ENCODE measurements around the gene MEIKIN. TPM values are rescaled to one million over a fixed set of nuclear protein-coding genes. Genes with fewer than 3 reads are reported as not detected.
A peak's percentile ranks its signal among the peaks of the same experiment; 100 is the strongest.

The MEIKIN gene
- total and polyA plus RNA-seq, 2 experiments from 2014 or later: not detected

DNA sequence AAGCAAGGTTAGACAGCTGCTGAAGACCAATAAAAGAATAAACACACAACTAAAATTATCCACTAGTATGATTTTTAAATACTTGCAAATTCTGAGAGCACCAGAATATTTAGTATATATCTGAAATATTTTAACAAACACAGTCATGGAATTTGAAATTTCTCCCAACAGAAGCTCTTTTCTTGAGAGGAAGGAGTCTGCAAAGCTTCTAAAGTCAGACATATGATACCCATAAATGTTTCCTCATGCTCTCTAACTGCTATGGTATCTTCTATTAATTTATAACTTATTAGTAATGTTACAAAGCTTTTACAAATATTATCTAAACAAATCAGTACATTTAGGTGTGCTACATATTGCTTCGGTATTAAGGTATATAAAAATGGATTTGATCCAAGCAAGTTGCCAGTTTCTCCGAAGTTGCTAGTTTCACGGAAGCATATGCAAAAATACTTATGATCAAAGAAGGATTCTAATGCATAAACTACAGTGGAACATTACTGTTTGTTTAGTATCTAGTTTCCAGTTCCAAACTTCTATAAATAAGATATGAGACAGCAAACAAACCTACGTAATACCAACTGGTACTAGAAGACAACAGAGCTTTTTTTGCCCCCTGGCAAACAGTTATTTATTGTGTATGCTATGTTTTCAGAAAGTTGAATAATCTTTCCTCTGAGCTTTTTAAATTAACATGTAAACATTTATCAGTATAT is 170.7 kb downstream of the MEIKIN start:
- no peak for DNase-seq (ENCODE audit: low read depth in 1 of 2, low spot score in 1 of 2)
- peaks cover 12% of the 10 kb centered on the region for H3K4me1 ChIP-seq (ENCODE audit: low read depth)
- H3K36me3 ChIP-seq: no peaks in the 10 kb centered on the region
- H3K27me3 ChIP-seq: no peaks in the 10 kb centered on the region
- no peak overlapping the region for H3K27ac ChIP-seq
- TF ChIP-seq, protein P1, sequence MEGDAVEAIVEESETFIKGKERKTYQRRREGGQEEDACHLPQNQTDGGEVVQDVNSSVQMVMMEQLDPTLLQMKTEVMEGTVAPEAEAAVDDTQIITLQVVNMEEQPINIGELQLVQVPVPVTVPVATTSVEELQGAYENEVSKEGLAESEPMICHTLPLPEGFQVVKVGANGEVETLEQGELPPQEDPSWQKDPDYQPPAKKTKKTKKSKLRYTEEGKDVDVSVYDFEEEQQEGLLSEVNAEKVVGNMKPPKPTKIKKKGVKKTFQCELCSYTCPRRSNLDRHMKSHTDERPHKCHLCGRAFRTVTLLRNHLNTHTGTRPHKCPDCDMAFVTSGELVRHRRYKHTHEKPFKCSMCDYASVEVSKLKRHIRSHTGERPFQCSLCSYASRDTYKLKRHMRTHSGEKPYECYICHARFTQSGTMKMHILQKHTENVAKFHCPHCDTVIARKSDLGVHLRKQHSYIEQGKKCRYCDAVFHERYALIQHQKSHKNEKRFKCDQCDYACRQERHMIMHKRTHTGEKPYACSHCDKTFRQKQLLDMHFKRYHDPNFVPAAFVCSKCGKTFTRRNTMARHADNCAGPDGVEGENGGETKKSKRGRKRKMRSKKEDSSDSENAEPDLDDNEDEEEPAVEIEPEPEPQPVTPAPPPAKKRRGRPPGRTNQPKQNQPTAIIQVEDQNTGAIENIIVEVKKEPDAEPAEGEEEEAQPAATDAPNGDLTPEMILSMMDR (IDR thresholded peaks at IDR 0.05; ENCODE audit: low read depth, low read length): no peak
- H3K4me3 ChIP-seq: no peak overlapping the region
- no peaks in the 10 kb centered on the region for H3K9me3 ChIP-seq (ENCODE audit: low read depth)

DNA sequence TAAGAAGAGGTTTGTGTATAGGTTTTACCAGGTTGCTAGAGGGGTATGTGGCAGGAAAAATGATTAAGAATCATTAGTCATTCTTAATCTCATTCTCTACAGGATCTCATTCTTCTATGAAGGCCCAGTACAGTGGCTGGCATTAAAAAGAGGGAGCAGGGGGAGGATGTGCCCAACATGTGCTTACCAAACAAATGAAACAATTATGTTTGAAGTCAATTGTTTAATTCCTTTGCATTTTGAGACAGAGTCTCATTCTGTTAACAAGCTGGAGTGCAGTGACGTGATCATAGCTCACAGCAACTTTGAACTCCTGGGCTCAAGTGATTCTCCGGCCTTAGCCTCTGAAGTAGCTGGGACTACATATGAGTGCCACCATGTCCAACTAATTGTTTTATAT is 171.7 kb downstream of the MEIKIN start:
- Histone ChIP-seq H3K27me3 (no peaks in the 10 kb centered on the region), H3K4me1 (ENCODE audit: low read depth) (peaks cover 18% of the 10 kb centered on the region), H3K27ac (no peak overlapping the region), H3K9me3 (ENCODE audit: low read depth) (no peaks in the 10 kb centered on the region), H3K4me3 (no peak overlapping the region), H3K36me3 (no peaks in the 10 kb centered on the region)
- TF ChIP-seq, protein P1 (IDR thresholded peaks at IDR 0.05; ENCODE audit: low read depth, low read length): no peak
- DNase-seq (ENCODE audit: low read depth in 1 of 2, low spot score in 1 of 2): no peak

DNA sequence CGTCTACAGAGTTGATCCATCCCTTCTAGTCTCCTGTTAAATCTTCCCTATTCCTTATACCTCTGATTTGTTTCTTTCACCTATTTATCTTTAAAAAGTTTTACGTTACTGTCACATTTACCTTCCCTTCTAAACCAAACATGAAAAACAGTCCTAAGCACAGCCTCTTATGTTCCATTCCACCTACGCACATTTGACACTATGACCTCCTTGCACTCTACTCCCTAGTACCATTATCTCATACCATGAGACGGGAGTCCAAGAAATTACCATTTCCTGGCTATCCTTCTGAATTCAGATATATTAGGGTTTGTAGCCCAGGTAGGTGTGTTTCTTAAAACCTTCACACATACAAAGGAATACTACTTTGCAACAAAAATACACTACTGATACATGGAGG is 173.8 kb downstream of the MEIKIN start:
- DNase-seq (ENCODE audit: low read depth in 1 of 2, low spot score in 1 of 2): no peak
- Histone ChIP-seq H3K27me3 (no peaks in the 10 kb centered on the region), H3K9me3 (ENCODE audit: low read depth) (no peaks in the 10 kb centered on the region), H3K27ac (no peak overlapping the region), H3K4me3 (no peak overlapping the region), H3K4me1 (ENCODE audit: low read depth) (peaks cover 18% of the 10 kb centered on the region), H3K36me3 (no peaks in the 10 kb centered on the region)
- TF ChIP-seq, protein P1 (IDR thresholded peaks at IDR 0.05; ENCODE audit: low read depth, low read length): no peak

DNA sequence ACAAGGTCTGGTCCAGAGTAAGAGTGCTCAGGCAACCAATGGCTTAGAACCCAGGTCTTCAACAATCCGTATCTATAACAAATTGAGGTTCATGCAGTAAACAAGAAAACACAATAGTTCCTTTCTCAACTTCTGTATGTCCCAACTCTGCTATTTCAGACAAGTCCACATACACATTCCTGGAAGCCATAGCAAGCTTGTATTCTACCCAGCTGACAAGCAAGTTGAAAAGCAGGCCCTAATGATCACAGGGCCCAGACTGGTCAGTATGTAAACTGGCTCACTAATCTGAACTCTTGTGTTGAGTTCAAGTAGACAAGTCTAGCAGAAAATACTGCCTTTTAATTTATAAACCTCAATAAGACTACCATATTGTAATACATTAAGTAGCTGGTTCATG is 175.5 kb downstream of the MEIKIN start:
- Histone ChIP-seq H3K4me3 (no peak overlapping the region), H3K9me3 (ENCODE audit: low read depth) (no peaks in the 10 kb centered on the region), H3K27ac (peak overlapping the region; percentile 83), H3K27me3 (no peaks in the 10 kb centered on the region), H3K36me3 (no peaks in the 10 kb centered on the region), H3K4me1 (ENCODE audit: low read depth) (peaks cover 18% of the 10 kb centered on the region)
- peak; percentile 24 to 53 for DNase-seq (ENCODE audit: low read depth in 1 of 2, low spot score in 1 of 2)
- TF ChIP-seq, protein P1 (IDR thresholded peaks at IDR 0.05; ENCODE audit: low read depth, low read length): no peak

DNA sequence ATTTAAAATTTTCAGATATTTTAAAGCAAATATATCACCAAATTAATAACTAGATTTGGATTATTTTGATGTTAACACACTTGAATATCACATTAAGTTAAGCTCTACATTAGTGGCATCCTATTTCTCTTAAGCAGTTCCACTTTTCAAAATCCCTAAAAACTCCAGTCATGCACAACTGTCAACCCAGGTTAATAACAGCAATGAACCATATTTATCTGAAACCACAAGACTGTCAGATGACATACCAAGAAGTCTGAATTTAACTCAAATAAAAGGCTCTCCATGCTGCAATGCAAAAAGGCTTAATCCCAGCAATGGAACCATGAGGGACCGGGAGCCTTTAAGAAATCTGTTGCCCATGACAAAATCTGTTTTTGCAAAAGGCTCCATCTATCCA is 176.1 kb downstream of the MEIKIN start:
- no peak overlapping the region for H3K4me3 ChIP-seq

More for the DNA sequence above, 176.1 kb downstream of the MEIKIN start:
- Histone ChIP-seq H3K27ac (peak overlapping the region; percentile 83), H3K36me3 (no peaks in the 10 kb centered on the region), H3K27me3 (no peaks in the 10 kb centered on the region), H3K9me3 (ENCODE audit: low read depth) (no peaks in the 10 kb centered on the region), H3K4me1 (ENCODE audit: low read depth) (peaks cover 18% of the 10 kb centered on the region)
- DNase-seq (ENCODE audit: low read depth in 1 of 2, low spot score in 1 of 2): no peak
- TF ChIP-seq, protein P1 (IDR thresholded peaks at IDR 0.05; ENCODE audit: low read depth, low read length): no peak

Data from cardiac muscle cell (in vitro differentiated cells and primary cell).